ENCODE measurements around the gene GP2. TPM values are rescaled to one million over a fixed set of nuclear protein-coding genes. Genes with fewer than 3 reads are reported as not detected.
A peak's percentile ranks its signal among the peaks of the same experiment; 100 is the strongest.

GP2 gene
- total RNA-seq, 4 donors from 2014 or later: not detected

DNA sequence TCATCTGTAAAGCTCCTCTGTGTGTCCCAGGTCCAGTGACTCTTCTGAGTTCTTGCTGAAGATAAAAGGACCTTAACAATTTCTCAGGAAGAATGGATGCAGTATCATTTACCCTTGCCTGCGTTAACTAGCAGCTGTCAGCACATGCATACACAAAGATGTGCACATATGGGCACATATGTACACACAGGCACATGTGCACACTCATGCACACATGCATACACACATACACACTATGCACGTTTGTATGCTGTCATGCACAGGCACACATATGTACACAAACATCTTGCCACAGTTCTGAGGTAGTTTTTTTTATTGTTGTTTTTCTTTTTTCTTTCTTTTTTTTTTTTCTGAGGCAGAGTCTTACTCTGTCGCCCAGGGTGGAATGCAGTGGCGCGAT is 24.9 kb downstream of the GP2 start:
- DNase-seq: no peak
- Histone ChIP-seq H3K27me3 (no peaks in the 10 kb centered on the region), H3K36me3 (no peaks in the 10 kb centered on the region), H3K4me3 (no peak overlapping the region), H3K9me3 (no peaks in the 10 kb centered on the region), H3K4me1 (no peaks in the 10 kb centered on the region), H3K27ac (no peak overlapping the region)
- intact Hi-C loops (cut with DNase I; ENCODE audit: low total_unique reads): no loop called here
- no peak for ATAC-seq
- no peak for TF ChIP-seq POLR2A (IDR thresholded peaks at IDR 0.05)
- TF ChIP-seq, protein P1, sequence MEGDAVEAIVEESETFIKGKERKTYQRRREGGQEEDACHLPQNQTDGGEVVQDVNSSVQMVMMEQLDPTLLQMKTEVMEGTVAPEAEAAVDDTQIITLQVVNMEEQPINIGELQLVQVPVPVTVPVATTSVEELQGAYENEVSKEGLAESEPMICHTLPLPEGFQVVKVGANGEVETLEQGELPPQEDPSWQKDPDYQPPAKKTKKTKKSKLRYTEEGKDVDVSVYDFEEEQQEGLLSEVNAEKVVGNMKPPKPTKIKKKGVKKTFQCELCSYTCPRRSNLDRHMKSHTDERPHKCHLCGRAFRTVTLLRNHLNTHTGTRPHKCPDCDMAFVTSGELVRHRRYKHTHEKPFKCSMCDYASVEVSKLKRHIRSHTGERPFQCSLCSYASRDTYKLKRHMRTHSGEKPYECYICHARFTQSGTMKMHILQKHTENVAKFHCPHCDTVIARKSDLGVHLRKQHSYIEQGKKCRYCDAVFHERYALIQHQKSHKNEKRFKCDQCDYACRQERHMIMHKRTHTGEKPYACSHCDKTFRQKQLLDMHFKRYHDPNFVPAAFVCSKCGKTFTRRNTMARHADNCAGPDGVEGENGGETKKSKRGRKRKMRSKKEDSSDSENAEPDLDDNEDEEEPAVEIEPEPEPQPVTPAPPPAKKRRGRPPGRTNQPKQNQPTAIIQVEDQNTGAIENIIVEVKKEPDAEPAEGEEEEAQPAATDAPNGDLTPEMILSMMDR (IDR thresholded peaks at IDR 0.05 in 4 of 5, conservative IDR thresholded peaks at IDR 0.05 in 1 of 5): no peak
- in situ Hi-C loops (cut with MboI; ENCODE audit: low sequenced_read_pairs in 4 of 4): loop anchor here in 1 of 4 donors (5.0 kb wide), 1 partner anchor 395 kb away; no protein-coding TSS in a partner anchor

DNA sequence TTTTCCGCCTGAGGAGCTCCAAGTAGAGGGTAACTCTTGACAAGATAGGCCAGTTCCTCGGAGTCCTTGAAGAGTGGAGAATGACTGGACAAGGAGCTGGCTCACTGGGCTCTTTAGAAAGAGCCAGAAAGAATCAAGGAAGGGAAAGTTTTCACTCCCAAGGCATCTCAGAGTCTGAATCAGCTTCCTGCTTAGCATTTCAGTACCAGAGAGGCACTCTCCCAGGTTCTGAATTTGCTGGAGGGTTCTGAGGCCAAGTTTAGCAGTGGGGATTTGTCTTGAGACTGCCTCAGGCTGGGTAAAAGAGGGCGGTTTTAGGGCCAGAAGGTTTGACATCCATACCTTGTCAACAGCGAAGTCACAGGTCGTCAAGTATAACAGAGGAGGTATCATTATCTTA is 25.5 kb downstream of the GP2 start:
- TF ChIP-seq POLR2A (IDR thresholded peaks at IDR 0.05): no peak
- TF ChIP-seq, protein P1 (IDR thresholded peaks at IDR 0.05 in 4 of 5, conservative IDR thresholded peaks at IDR 0.05 in 1 of 5): no peak
- no peak overlapping the region for H3K27ac ChIP-seq
- H3K4me1 ChIP-seq: no peaks in the 10 kb centered on the region
- no peaks in the 10 kb centered on the region for H3K27me3 ChIP-seq
- H3K9me3 ChIP-seq: no peaks in the 10 kb centered on the region
- no peaks in the 10 kb centered on the region for H3K36me3 ChIP-seq
- ATAC-seq (no peak), DNase-seq (no peak)
- intact Hi-C loops (cut with DNase I; ENCODE audit: low total_unique reads): loop anchor here (2.0 kb wide), 1 partner anchor 395 kb away; no protein-coding TSS in a partner anchor
- H3K4me3 ChIP-seq: no peak overlapping the region
- in situ Hi-C loops (cut with MboI; ENCODE audit: low sequenced_read_pairs in 4 of 4): loop anchor here in 1 of 4 donors (5.0 kb wide), 1 partner anchor 395 kb away; no protein-coding TSS in a partner anchor

DNA sequence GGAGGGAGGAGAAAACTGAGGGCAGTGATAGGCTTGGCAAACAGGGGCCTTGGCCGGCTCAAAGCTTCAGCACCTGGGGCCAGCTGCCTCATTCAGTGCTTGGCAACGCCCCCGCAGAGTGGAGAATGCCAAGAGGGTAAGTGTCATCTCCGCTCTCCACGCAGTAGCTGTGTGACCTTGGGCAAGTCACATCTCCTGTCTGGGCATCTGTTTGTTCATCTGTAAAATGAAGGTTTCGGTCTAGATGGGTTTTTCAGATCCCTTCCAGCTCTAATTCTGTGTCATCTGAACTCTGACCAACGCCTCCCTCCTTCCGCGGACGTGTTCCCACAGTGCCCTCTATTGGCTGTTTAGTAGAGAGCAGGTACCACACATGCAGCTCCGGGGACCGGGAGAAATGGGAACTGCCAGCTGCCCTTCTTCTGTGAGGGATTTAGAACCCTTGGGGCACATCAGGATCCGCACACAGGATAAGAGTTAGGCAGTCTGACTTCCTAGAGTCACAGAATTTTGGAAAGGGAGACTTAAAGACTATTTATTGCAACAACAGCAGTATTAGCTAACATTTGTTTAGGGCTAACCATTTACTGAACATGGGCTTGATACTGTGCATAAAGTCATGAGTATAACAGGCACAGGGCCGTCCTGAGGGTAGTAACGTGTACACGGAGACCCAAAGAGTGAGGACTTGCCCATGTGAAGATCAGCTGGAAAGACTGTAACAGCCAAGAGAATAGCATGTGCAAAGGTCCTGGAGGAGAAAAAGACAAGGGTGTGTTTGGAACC is 26.8 kb downstream of the GP2 start:
- Histone ChIP-seq H3K27ac (no peak overlapping the region), H3K9me3 (no peaks in the 10 kb centered on the region), H3K4me3 (no peak overlapping the region), H3K4me1 (no peaks in the 10 kb centered on the region), H3K36me3 (no peaks in the 10 kb centered on the region), H3K27me3 (no peaks in the 10 kb centered on the region)
- DNase-seq: no peak
- in situ Hi-C loops (cut with MboI; ENCODE audit: low sequenced_read_pairs in 4 of 4) (loop anchor here in 1 of 4 donors (5.0 kb wide), 1 partner anchor 393 kb away; no protein-coding TSS in a partner anchor), intact Hi-C loops (cut with DNase I; ENCODE audit: low total_unique reads) (loop anchor here (2.0 kb wide), 1 partner anchor 394 kb away; no protein-coding TSS in a partner anchor)
- no peak for ATAC-seq
- TF ChIP-seq POLR2A (IDR thresholded peaks at IDR 0.05): no peak
- TF ChIP-seq, protein P1 (IDR thresholded peaks at IDR 0.05 in 4 of 5, conservative IDR thresholded peaks at IDR 0.05 in 1 of 5): peak in 3 of 5 experiments; percentile 24 to 51 (median 41)

DNA sequence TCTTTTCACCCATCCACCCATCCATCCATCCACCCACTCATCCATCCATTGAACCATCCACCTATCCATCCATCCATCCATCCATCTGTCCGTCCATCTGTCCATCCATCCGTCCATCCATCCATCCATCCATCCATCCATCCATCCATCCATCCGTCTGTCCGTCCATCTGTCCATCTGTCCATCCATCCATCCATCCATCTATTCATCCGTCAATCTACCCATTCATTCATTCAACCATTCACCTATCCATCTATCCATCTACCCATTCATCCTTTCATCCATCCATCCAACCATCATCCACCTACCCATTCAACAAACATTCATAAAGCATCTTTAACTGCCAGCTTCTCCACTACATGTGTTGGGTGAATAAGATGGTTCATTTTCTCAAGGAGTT is 28.9 kb downstream of the GP2 start:
- H3K4me1 ChIP-seq: no peaks in the 10 kb centered on the region
- in situ Hi-C loops (cut with MboI; ENCODE audit: low sequenced_read_pairs in 4 of 4): no loop called here
- H3K27ac ChIP-seq: no peak overlapping the region
- ATAC-seq (no peak), DNase-seq (no peak)
- H3K36me3 ChIP-seq: no peaks in the 10 kb centered on the region
- intact Hi-C loops (cut with DNase I; ENCODE audit: low total_unique reads): no loop called here
- H3K9me3 ChIP-seq: no peaks in the 10 kb centered on the region
- no peak overlapping the region for H3K4me3 ChIP-seq
- no peaks in the 10 kb centered on the region for H3K27me3 ChIP-seq
- TF ChIP-seq, protein P1 (IDR thresholded peaks at IDR 0.05 in 4 of 5, conservative IDR thresholded peaks at IDR 0.05 in 1 of 5): no peak
- TF ChIP-seq POLR2A (IDR thresholded peaks at IDR 0.05): no peak

Measured in gastrocnemius medialis (tissue), 4 donors.